Activated T-cell treated with anti-CD3 and anti-CD28 coated beads for 1 hour (primary cell): ENCODE results near the gene ZNF823.
"Not testable (repeated sequence)": the region's sequence is repeated elsewhere in the genome, so short reads cannot be mapped to it uniquely, and the experiment has no call there.

Source experiments
- DNase-seq: peaks from one replicate; pipeline ENCODE4 v3.0.0-alpha.2; 2020; ENCODE audit warnings: low read depth

ZNF823 gene

DNA sequence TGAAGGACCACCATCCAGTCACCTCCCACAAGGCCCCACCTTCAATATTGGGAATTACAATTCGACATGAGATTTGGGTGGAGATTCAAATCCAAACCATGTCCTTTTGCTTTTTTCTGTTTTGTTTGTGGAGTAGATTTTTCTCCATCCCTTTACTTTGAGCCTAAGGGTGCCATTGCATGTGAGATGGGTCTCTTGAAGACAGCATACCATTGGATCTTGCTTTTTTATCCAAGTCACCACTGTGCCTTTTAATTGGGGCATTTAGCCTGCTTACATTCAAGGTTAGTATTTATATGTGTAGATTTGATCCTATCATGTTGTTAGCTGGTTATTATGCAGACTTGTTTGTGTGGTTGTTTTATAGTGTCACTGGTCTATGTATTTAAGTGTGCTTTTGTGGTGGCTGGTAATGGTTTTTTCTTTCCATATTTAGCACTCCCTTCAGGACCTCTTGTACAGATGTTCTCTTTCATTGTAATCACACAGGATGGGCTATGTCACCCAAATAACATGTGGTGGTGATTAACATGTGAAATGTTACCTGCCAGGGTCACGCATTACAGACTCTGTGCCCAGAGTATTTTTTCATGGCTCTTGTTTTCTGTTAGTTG lies 58.0 kb downstream of the ZNF823 start:
- DNase-seq, result no peak

DNA sequence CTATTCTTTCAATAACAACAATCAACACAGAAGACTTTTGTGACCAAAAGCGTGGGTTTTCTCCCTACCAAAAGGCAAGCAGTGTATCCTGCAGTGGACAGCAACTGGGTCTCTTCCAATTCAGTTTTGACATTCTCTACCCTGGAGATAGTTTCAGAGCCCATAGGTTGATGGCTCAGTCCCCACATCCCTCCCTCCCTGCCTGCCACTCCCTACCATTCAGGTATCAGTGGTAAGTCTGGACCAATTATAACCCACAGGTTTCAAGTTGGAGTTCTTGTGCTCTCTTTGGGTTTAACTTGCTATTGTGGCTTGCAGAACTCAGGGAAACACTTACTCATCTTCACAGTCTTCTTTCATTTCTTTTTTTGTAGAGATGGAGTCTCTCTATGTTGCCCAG lies 60.2 kb downstream of the ZNF823 start:
- DNase-seq, result no peak

DNA sequence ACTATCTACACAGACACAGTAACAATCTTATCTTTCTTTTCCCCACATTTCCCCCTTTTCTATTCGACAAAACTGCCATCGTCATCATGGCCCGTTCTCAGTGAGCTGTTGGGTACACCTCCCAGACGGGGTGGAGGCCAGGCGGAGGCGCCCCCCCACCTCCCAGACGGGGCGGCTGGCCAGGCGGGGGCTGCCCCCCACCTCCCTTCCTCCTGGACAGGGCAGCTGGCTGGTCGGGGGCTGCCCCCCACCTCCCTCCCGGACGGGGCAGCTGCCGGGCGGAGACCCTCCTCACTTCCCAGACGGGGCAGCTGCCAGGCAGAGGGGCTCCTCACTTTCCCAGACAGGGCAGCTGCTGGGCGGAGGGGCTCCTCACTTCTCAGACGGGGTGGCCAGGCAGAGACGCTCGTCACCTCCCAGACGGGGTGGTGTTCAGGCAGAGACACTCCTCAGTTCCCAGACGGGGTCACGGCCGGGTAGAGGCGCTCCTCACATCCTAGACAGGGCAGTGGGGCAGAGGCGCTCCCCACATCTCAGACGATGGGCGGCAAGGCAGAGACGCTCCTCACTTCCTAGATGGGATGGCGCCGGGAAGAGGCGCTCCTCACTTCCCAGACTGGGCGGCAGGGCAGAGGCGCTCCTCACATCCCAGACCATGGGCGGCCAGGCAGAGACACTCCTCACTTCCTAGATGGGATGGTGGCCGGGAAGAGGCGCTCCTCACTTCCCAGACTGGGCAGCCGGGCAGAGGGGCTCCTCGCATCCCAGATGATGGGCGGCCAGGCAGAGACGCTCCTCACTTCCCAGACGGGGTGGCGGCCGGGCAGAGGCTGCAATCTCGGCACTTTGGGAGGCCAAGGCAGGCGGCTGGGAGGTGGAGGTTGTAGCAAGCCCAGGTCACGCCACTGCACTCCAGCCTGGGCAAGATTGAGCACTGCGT lies 61.8 kb downstream of the ZNF823 start:
- DNase-seq, result not testable (repeated sequence)

DNA sequence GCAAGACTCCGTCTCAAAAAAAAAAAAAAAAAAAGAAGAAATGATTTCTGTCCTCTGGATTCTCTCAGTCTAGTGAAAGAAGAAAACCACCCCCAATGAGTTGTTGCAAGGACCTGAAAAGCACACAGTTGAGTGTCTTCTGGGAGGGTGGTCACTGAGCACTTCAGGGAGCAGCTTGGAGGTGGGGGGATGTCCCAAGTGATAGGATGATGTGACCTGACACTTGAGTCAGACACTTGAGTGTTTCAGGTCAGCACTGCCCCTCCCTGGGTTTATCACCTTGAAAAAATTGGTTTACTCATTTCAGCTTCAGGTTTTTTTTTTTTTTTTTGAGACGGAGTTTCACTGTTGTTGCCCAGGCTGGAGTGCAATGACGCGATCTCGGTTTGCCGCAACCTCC lies 63.2 kb downstream of the ZNF823 start:
- no peak for DNase-seq

DNA sequence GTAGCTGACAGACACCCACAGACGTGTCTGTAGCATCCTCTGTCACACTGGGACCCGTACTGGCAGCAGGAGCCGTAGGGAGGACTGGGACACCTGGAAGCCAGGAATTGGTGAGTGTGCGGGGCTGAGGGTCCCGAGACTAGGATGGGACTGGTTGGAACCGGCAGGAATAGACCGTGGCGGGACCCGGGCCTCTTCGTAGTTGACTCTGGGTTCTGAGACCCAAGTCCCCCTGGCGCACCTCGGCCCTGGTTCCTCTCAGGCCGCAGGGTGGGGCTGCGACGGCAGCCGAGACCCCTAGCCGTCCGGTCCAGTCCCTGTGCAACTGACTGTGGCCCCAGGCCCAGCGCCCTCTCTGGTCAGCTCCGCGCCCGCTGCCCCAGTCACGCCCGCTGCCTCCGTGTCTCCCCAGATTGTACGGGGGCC lies 64.7 kb downstream of the ZNF823 start:
- no peak for DNase-seq

DNA sequence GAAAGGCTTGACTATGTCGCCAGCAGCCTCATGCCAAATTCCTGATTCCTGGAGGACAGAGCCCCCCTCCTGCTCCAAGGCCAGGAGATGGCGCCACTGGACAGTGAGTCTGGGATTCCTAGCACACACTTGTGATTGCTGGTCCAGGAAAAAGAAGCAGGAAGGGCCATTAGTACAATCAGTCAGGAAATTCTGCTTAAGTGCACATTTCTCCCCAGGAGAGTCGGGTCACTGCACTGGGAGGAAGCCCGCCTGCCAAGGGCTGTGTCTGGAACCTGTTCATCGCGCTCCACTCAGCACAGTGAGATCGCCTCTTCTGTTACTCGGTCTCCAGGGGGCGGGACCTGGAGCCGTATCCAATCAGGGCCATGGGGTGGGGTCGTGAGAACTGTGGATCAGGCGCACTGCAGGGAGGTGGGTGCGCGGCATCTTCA lies 65.1 kb downstream of the ZNF823 start:
- DNase-seq, result no peak
